Left ventricle myocardium inferior (tissue), 1 donor: Measurements from ENCODE around the gene DLG2. TPM values are rescaled to one million over a fixed set of nuclear protein-coding genes. Genes with fewer than 3 reads are reported as not detected.

ENCODE experiments used
- DNase-seq: peaks from one replicate; pipeline ENCODE4 v3.0.0-alpha.2; 2020
- H3K27ac ChIP-seq: fragments of 200-600 bp; replicated peaks from 2 replicates; pipeline ENCODE4 v1.8.0; 2021
- H3K27me3 ChIP-seq: fragments of 200-600 bp; 2 replicates; pipeline ENCODE4 v1.8.0; 2021; ENCODE audit warnings: low read depth
- H3K36me3 ChIP-seq: fragments of 200-600 bp; 2 replicates; pipeline ENCODE4 v1.8.0; 2021
- H3K4me1 ChIP-seq: fragments of 200-600 bp; 2 replicates; pipeline ENCODE4 v1.8.0; 2021
- H3K4me3 ChIP-seq: fragments of 200-600 bp; 2 replicates; pipeline ENCODE4 v1.8.0; 2021; ENCODE audit warnings: mild to moderate bottlenecking, moderate library complexity
- H3K9me3 ChIP-seq: fragments of 200-600 bp; replicated peaks from 2 replicates; pipeline ENCODE4 v1.8.0; 2021
- intact Hi-C: fragments of 100-400 bp; cut with micrococcal nuclease; formaldehyde crosslinking; loops from one replicate; pipeline ENCODE4 v1.11.0; 2022
- total RNA-seq: library from RNA; stranded (reverse); fragmentation: NEBNext Ultra II Directional; extraction: Animal tissue kit (Norgen Biotek cat#: 25700); gene quantifications from one replicate; pipeline ENCODE4 v1.2.1, GENCODE V29; 2021
- TF ChIP-seq, protein P1 (sequence below): fragments of 200-600 bp; IDR thresholded peaks from 2 replicates; pipeline ENCODE4 v1.8.0; 2021; ENCODE audit warnings: antibody characterized with exemption, mild to moderate bottlenecking, borderline replicate concordance
- donor health status: DM: no; HTN: yes; CAD: no; lungs with severe emphysema.

Gene DLG2
- total RNA-seq, 1 donor from 2014 or later: 6.5 TPM

DNA sequence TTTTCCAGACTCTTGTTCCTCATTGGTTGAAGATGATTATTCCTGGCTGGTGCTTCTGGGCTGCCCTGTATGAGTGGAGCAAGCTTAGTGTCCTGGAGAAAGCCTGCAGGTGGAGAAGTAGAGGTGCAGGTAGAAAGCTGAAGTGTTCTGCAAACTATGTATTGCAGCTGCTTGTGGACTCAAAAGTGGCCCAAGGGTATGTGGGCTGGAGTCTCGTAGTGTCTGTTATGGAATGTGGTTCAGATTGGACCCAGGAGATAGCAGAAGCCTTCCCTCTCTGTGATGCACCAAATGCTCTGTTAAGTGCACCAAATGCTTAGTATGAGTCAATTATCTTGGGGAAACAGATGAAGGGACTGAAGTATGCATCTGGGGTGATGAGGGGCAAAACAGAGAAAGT is 2218.2 kb downstream of the DLG2 start:
- Histone ChIP-seq H3K36me3 (no peaks in the 10 kb centered on the region), H3K27ac (no peak overlapping the region), H3K9me3 (no peaks in the 10 kb centered on the region), H3K4me1 (peaks cover 24% of the 10 kb centered on the region), H3K27me3 (no peaks in the 10 kb centered on the region), H3K4me3 (no peak overlapping the region)
- TF ChIP-seq, protein P1, sequence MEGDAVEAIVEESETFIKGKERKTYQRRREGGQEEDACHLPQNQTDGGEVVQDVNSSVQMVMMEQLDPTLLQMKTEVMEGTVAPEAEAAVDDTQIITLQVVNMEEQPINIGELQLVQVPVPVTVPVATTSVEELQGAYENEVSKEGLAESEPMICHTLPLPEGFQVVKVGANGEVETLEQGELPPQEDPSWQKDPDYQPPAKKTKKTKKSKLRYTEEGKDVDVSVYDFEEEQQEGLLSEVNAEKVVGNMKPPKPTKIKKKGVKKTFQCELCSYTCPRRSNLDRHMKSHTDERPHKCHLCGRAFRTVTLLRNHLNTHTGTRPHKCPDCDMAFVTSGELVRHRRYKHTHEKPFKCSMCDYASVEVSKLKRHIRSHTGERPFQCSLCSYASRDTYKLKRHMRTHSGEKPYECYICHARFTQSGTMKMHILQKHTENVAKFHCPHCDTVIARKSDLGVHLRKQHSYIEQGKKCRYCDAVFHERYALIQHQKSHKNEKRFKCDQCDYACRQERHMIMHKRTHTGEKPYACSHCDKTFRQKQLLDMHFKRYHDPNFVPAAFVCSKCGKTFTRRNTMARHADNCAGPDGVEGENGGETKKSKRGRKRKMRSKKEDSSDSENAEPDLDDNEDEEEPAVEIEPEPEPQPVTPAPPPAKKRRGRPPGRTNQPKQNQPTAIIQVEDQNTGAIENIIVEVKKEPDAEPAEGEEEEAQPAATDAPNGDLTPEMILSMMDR: no peak
- DNase-seq: no peak
- intact Hi-C loops: no loop called here

Other genes starting within 250 kb of the DLG2 start
- gene TMEM126B, start 1.2 kb upstream of the DLG2 start, total RNA-seq: 55.4 TPM
- 75.2 TPM for gene TMEM126A, start 20.6 kb upstream of the DLG2 start, total RNA-seq
- gene CREBZF, start 37.8 kb upstream of the DLG2 start, total RNA-seq: 12.9 TPM
- gene CCDC89, start 58.9 kb upstream of the DLG2 start, total RNA-seq: 0.63 TPM
- gene SYTL2, start 183.8 kb upstream of the DLG2 start, total RNA-seq: 3.8 TPM
- gene CCDC83, start 228.0 kb upstream of the DLG2 start, total RNA-seq: not detected